Left ventricle myocardium superior (tissue), 1 donor: ENCODE measurements around the gene DYNLT1. TPM values are rescaled to one million over a fixed set of nuclear protein-coding genes. Genes with fewer than 3 reads are reported as not detected.
A peak's percentile ranks its signal among the peaks of the same experiment; 100 is the strongest.
"Not testable (repeated sequence)": the region's sequence is repeated elsewhere in the genome, so short reads cannot be mapped to it uniquely, and the experiment has no call there.

ENCODE experiments used
- ATAC-seq: fragments of 200-7000 bp; cut with Tn5 transposase; one replicate; pipeline ENCODE4 v1.9.1; 2020; ENCODE audit warnings: mild to moderate bottlenecking, moderate library complexity
- DNase-seq: peaks from one replicate; pipeline ENCODE4 v3.0.0-alpha.2; 2020
- intact Hi-C: fragments of 100-400 bp; cut with micrococcal nuclease; formaldehyde crosslinking; loops from one replicate; pipeline ENCODE4 v1.11.0; 2022
- long read RNA-seq: library from polyadenylated mRNA; unstranded; transcript quantifications from one replicate; pipeline ENCODE4 v2.0.0, GENCODE V29; 2021
- total RNA-seq: library from RNA; stranded (reverse); fragmentation: NEBNext Ultra II Directional; extraction: Animal tissue kit (Norgen Biotek cat#: 25700); gene quantifications from one replicate; pipeline ENCODE4 v1.2.1, GENCODE V29; 2021
- donor health status: DM: no; HTN: yes; CAD: no; lungs with severe emphysema.

The DYNLT1 gene
- total RNA-seq = 130 TPM
- long read RNA-seq, transcript DYNLT1-203 (5 exons, 726 nt) = major isoform, 82 of 91 reads
- long read RNA-seq, partial matches to known transcripts = 2 of 91 reads
- long read RNA-seq, other reads (novel, unspliced or antisense) = 6 of 91 reads

GRCh38 chr6:158644231-158645063, at the start of gene DYNLT1:
TSS of gene DYNLT1 (minus strand) at chr6:158644743. CDS start at chr6:158644708, 35 bp downstream.
- intact Hi-C loops = no loop called here
- DNase-seq (peak; percentile 97), ATAC-seq (peak; percentile 93)

- ATAC-seq = no peak
- intact Hi-C loops = no loop called here
Measured at GRCh38 chr6:158688860-158689259, 44.3 kb upstream of the DYNLT1 start.

GRCh38 chr6:158687506-158687905, 43.0 kb upstream of the DYNLT1 start:
- ATAC-seq (no peak), DNase-seq (no peak)
- intact Hi-C loops = no loop called here

More at GRCh38 chr6:158688860-158689259, 44.3 kb upstream of the DYNLT1 start:
- no peak for DNase-seq

GRCh38 chr6:158686791-158687381, 42.3 kb upstream of the DYNLT1 start:
- intact Hi-C loops = no loop called here
- ATAC-seq = peak; percentile 44
- DNase-seq = no peak

GRCh38 chr6:158686311-158686710, 41.8 kb upstream of the DYNLT1 start:
- no peak for DNase-seq
- ATAC-seq = no peak
- intact Hi-C loops = no loop called here

GRCh38 chr6:158684745-158685324, 40.3 kb upstream of the DYNLT1 start:
- no peak for ATAC-seq
- intact Hi-C loops = no loop called here
- no peak for DNase-seq

- intact Hi-C loops = no loop called here
- DNase-seq (no peak), ATAC-seq (no peak)
Measured at GRCh38 chr6:158684311-158684710, 39.8 kb upstream of the DYNLT1 start.

GRCh38 chr6:158680481-158680880, 35.9 kb upstream of the DYNLT1 start:
- intact Hi-C loops = no loop called here

GRCh38 chr6:158680015-158680414, 35.5 kb upstream of the DYNLT1 start:
- DNase-seq = no peak
- no peak for ATAC-seq
- intact Hi-C loops = no loop called here

More at GRCh38 chr6:158680481-158680880, 35.9 kb upstream of the DYNLT1 start:
- ATAC-seq (no peak), DNase-seq (no peak)

- intact Hi-C loops = no loop called here
- ATAC-seq (no peak), DNase-seq (no peak)
Measured at GRCh38 chr6:158677906-158678578, 33.5 kb upstream of the DYNLT1 start.

GRCh38 chr6:158677094-158677493, 32.6 kb upstream of the DYNLT1 start:
- ATAC-seq, intact Hi-C loops, DNase-seq: not testable (repeated sequence)

- intact Hi-C loops = no loop called here
- ATAC-seq = no peak
Measured at GRCh38 chr6:158674342-158675131, 30.0 kb upstream of the DYNLT1 start.

GRCh38 chr6:158672726-158673125, 28.2 kb upstream of the DYNLT1 start:
- intact Hi-C loops = no loop called here
- no peak for DNase-seq
- no peak for ATAC-seq

More at GRCh38 chr6:158674342-158675131, 30.0 kb upstream of the DYNLT1 start:
- no peak for DNase-seq

GRCh38 chr6:158672119-158672518, 27.6 kb upstream of the DYNLT1 start:
- ATAC-seq, intact Hi-C loops, DNase-seq: not testable (repeated sequence)

GRCh38 chr6:158669145-158670035, 24.8 kb upstream of the DYNLT1 start:
- ATAC-seq = no peak
- intact Hi-C loops = no loop called here
- no peak for DNase-seq

- intact Hi-C loops = no loop called here
- no peak for ATAC-seq
Measured at GRCh38 chr6:158668707-158669103, 24.2 kb upstream of the DYNLT1 start.

GRCh38 chr6:158667360-158667981, 22.9 kb upstream of the DYNLT1 start:
- DNase-seq = no peak
- intact Hi-C loops = no loop called here
- no peak for ATAC-seq

More at GRCh38 chr6:158668707-158669103, 24.2 kb upstream of the DYNLT1 start:
- DNase-seq = no peak
